ENCODE measurements around the gene FOXE3.

DNA sequence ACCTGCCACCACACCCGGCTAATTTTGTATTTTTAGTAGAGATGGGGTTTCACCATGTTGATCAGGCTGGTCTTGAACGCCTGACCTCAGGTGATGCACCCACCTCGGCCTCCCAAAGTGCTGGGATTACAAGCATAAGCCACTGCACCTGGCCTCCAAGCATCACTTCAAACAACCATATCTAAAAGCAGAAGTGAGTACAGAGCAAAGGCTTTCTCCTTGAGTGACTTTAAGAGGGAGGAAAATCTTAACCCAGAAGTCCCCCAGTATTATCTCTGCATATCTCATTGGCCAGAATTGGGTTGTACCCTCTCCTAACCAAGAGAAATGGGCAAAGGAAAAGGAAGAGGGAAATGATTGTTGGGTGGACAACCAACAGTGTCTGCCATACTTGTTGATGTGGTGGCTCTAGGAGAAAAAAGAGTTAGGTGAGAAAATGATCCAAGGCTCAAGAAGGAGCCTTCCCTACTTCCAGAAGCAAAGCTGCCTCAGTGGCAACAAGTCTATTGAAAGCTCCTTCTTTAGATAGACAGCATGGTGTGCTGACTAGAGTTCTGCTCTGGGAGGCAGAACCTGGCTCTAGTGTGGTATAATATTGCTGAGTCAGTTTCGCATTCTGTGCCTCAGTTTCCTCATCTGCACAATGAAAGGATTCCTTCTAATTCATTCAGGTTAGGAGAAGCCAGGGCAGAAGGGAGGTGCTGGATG lies 16.8 kb upstream of the FOXE3 start:
- TF ChIP-seq HDAC2 (IDR thresholded peaks at IDR 0.05) (no peak), POLR2A (IDR thresholded peaks at IDR 0.05; ENCODE audit: low read length) (no peak), EP300 (IDR thresholded peaks at IDR 0.05) (no peak)
- TF ChIP-seq, protein P1, sequence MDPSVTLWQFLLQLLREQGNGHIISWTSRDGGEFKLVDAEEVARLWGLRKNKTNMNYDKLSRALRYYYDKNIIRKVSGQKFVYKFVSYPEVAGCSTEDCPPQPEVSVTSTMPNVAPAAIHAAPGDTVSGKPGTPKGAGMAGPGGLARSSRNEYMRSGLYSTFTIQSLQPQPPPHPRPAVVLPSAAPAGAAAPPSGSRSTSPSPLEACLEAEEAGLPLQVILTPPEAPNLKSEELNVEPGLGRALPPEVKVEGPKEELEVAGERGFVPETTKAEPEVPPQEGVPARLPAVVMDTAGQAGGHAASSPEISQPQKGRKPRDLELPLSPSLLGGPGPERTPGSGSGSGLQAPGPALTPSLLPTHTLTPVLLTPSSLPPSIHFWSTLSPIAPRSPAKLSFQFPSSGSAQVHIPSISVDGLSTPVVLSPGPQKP (IDR thresholded peaks at IDR 0.05; ENCODE audit: low read depth, low read length): no peak
- TF ChIP-seq, protein P2, sequence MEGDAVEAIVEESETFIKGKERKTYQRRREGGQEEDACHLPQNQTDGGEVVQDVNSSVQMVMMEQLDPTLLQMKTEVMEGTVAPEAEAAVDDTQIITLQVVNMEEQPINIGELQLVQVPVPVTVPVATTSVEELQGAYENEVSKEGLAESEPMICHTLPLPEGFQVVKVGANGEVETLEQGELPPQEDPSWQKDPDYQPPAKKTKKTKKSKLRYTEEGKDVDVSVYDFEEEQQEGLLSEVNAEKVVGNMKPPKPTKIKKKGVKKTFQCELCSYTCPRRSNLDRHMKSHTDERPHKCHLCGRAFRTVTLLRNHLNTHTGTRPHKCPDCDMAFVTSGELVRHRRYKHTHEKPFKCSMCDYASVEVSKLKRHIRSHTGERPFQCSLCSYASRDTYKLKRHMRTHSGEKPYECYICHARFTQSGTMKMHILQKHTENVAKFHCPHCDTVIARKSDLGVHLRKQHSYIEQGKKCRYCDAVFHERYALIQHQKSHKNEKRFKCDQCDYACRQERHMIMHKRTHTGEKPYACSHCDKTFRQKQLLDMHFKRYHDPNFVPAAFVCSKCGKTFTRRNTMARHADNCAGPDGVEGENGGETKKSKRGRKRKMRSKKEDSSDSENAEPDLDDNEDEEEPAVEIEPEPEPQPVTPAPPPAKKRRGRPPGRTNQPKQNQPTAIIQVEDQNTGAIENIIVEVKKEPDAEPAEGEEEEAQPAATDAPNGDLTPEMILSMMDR (IDR thresholded peaks at IDR 0.05): no peak
- TF ChIP-seq, protein P3, sequence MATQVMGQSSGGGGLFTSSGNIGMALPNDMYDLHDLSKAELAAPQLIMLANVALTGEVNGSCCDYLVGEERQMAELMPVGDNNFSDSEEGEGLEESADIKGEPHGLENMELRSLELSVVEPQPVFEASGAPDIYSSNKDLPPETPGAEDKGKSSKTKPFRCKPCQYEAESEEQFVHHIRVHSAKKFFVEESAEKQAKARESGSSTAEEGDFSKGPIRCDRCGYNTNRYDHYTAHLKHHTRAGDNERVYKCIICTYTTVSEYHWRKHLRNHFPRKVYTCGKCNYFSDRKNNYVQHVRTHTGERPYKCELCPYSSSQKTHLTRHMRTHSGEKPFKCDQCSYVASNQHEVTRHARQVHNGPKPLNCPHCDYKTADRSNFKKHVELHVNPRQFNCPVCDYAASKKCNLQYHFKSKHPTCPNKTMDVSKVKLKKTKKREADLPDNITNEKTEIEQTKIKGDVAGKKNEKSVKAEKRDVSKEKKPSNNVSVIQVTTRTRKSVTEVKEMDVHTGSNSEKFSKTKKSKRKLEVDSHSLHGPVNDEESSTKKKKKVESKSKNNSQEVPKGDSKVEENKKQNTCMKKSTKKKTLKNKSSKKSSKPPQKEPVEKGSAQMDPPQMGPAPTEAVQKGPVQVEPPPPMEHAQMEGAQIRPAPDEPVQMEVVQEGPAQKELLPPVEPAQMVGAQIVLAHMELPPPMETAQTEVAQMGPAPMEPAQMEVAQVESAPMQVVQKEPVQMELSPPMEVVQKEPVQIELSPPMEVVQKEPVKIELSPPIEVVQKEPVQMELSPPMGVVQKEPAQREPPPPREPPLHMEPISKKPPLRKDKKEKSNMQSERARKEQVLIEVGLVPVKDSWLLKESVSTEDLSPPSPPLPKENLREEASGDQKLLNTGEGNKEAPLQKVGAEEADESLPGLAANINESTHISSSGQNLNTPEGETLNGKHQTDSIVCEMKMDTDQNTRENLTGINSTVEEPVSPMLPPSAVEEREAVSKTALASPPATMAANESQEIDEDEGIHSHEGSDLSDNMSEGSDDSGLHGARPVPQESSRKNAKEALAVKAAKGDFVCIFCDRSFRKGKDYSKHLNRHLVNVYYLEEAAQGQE (IDR thresholded peaks at IDR 0.05): no peak

Measured in A549 (cell line).